Activated T-helper 1 cell treated with Interleukin-2 at 50 U/mL for 16 hours (primary cell): ENCODE data around the gene HNRNPA2B1.

ENCODE experiments used
- DNase-seq: peaks from one replicate; pipeline ENCODE4 v3.0.0-alpha.2; 2020; ENCODE audit warnings: low read depth

Gene HNRNPA2B1

GRCh38 chr7:26145238-26145637, 55.3 kb downstream of the HNRNPA2B1 start:
- DNase-seq = no peak

DNA sequence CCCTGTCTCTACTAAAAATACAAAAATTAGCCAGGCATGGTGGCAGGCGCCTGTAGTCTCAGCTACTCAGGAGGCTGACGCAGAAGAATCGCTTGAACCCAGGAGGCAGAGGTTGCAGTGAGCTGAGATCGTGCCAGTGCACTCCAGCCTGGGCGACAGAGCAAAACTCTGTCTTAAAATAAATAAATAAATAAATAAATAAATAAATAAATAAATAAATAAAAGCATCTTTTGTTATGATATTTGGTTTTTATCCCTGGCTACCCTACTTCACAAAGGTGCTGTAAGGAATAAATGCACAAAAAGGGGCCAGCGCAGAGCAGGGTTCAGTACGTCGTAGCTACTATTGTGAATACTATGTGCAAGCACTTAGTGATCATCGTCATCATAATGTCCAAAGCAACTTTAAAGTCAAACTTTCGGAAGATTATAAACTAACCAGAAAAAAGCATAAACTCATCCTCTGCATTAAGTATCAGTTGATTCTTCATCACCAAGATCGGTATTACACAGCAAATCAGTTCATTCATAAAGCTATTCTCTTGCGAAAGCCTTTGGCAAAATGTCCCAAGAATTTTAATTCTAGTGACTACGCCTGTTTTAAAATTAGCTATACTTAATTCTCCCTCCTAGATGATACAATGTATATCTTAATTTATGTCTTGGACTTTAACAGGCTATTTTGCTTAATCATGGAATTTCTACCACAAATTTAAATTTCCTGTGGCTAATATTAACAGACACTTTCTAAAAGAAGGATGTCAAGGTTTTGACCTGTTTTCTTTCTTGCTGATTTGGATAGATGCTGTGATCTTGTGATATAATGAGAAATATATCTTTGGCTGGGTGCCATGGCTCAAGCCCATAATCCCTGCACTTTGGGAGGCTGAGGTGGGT, 56.1 kb downstream of the HNRNPA2B1 start:
- DNase-seq = no peak

DNA sequence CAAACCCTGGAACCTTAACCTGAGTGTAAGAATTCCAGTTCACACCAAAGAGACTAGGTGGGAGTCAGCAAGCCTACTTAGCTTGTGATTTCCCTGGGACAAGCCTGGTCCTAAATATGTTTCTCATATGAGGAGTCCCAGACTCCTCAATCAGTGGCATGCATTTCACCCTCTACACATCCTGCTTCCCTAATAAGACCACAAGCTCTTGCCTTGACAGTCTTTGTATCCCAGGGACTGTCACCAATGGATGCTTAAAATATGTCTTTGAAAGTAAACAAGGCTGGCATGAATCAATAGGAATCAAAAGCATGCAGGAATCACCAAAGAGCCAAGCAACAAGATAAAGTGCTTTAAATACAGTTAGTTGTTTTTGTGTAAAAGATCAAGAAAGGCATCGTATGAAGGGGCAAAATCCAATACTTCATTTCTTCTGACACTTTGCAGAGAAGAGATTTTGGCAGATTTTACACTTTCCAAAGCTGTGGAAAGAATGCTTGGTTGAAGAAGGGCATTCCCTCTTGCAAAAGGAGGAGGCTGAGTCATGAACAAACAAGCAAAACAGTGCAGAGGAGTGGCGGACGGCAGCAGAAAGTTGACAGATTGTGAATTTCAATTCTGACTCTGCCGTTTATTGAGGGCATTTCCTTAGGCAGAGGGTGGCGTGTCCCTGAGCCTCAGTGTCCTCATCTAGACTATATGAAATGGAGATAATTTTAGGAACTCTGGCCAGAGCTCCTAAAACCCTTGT, 57.1 kb downstream of the HNRNPA2B1 start:
- no peak for DNase-seq

DNA sequence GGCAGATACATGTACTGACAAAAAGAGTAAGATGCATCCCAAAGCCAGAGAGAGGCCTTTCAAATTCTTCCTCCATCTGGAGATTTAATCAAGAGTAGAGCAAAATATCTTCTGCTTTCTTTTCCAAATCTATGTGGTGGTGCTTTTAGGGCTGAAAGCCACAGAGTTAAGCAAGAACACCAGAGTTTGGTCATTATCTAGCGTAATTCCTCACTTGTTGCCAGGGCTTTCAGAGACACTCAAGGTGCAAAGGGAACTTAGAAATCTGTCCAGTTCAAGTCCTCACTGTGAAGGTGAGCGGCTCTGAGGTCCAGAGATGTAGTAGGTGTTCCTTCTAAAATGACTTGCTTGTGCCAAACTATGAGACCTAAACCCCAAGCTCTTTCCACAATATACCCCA, 59.5 kb downstream of the HNRNPA2B1 start:
- DNase-seq = no peak

DNA sequence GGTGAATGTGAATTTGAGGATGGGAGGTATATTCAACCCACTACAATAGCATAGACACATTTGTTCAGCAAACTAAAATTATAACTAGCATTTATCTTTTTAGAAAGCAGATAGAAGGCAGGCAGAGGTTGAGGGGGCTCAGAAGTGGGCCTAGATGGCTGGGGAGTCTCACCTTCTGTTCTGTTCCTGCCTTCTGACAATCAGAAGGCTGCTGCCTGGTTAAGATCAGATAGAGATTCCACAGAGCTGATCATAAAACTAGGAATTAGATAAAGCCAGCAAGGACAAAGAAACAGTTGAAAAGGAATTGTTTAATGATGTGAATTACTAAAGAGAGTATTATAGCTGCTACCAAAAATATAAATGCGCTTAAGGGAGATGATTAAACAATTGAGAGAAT, 60.2 kb downstream of the HNRNPA2B1 start:
- no peak for DNase-seq
